GM10248 (cell line): ENCODE data around the gene STAT1.
"Not testable (repeated sequence)": the region's sequence is repeated elsewhere in the genome, so short reads cannot be mapped to it uniquely, and the experiment has no call there.

Source experiments
- CTCF ChIA-PET: fragments of 300-600 bp; sonication (Branson Sonifier 250); formaldehyde crosslinking; extraction: SDS; loops from one replicate; lab custom pipeline; 2021; ENCODE audit warnings: antibody characterized with exemption; lab: Yijun Ruan, JAX
- POLR2A ChIA-PET: fragments of 350-650 bp; sonication (Branson Sonifier 250); formaldehyde crosslinking; extraction: SDS; loops from one replicate; lab custom pipeline; 2020; ENCODE audit warnings: antibody characterized with exemption; lab: Yijun Ruan, JAX
- DNase-seq: peaks from one replicate; pipeline ENCODE4 v3.0.0; 2012; ENCODE audit errors: extremely low spot score
- TF ChIP-seq, protein P1 (sequence below): IDR thresholded peaks from 2 replicates; pipeline ENCODE4 v1.5.1; 2012; ENCODE audit warnings: mild to moderate bottlenecking, low read depth; ENCODE audit errors: extremely low read depth, missing control alignments, control extremely low read depth

STAT1 gene

GRCh38 chr2:190997526-190998113 is 16.4 kb downstream of the STAT1 start:
- DNase-seq, result no peak
- CTCF ChIA-PET, result interaction anchor here (0.9 to 1.5 kb wide), 5 partner anchors 10 to 34 kb away, joined by 3 to 5 read pairs (median 4); partner anchors contain the start of gene STAT1
- POLR2A ChIA-PET, result no interaction called here
- TF ChIP-seq, protein P1, sequence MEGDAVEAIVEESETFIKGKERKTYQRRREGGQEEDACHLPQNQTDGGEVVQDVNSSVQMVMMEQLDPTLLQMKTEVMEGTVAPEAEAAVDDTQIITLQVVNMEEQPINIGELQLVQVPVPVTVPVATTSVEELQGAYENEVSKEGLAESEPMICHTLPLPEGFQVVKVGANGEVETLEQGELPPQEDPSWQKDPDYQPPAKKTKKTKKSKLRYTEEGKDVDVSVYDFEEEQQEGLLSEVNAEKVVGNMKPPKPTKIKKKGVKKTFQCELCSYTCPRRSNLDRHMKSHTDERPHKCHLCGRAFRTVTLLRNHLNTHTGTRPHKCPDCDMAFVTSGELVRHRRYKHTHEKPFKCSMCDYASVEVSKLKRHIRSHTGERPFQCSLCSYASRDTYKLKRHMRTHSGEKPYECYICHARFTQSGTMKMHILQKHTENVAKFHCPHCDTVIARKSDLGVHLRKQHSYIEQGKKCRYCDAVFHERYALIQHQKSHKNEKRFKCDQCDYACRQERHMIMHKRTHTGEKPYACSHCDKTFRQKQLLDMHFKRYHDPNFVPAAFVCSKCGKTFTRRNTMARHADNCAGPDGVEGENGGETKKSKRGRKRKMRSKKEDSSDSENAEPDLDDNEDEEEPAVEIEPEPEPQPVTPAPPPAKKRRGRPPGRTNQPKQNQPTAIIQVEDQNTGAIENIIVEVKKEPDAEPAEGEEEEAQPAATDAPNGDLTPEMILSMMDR, result no peak

DNA sequence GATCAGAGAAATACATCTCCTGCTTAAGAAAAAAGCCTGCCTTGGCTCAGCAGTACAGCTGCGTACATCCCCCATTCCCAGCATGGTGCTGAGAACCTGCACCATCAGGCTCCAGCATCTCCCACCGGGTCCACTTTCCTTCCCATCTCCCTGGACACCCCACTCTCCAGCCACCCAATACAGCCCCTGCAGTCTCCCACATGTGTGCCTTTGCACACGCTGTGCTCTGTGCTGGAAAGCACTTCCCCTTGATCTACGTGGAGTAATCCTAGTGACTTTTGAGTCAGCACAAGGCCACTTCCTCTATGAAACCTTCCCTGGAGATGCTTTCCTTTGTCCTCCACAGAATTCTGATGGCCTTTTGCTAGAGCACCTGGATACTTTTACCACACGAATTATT is 17.0 kb downstream of the STAT1 start:
- POLR2A ChIA-PET, result no interaction called here
- CTCF ChIA-PET, result interaction anchor here (1.1 to 1.5 kb wide), 4 partner anchors 9 to 34 kb away, joined by 3 to 5 read pairs (median 4); no protein-coding TSS in a partner anchor
- DNase-seq, result no peak
- TF ChIP-seq, protein P1, result no peak

- DNase-seq, result no peak
- CTCF ChIA-PET, result interaction anchor here (1.1 to 1.4 kb wide), 2 partner anchors 9 to 33 kb away, joined by 3 to 5 read pairs; no protein-coding TSS in a partner anchor
- TF ChIP-seq, protein P1, result peak; percentile 34
- POLR2A ChIA-PET, result no interaction called here
These were observed 17.5 kb downstream of the STAT1 start for GRCh38 chr2:190996338-190996946.

- CTCF ChIA-PET, DNase-seq: not testable (repeated sequence)
- POLR2A ChIA-PET, result interaction anchor here (1.0 kb wide), 1 partner anchor 17 kb away, joined by 3 read pairs; no protein-coding TSS in a partner anchor
These were observed 18.7 kb downstream of the STAT1 start for GRCh38 chr2:190995315-190995714.

DNA sequence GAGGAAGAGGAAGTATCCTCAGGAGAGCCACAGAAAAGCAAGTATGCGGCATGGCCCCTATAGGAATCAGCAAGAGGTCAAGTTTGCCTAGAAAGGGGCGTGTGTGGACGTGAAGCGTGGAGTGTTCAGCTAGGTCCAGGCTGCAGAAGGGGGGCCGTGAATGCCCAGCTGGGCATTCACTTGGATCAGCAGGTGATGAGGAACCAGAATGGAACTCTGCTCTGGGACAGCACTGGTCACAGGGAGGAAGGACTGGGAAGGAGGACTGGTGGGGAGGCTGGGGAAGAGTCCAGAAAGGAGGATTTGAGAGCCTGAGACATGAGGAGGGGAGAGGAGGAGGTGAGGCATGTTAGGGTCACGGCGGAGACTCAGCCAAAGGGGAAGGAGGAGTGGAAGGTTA is 19.8 kb downstream of the STAT1 start:
- POLR2A ChIA-PET, result no interaction called here
- no peak for DNase-seq
- TF ChIP-seq, protein P1, result no peak
- CTCF ChIA-PET, result interaction anchor here (0.7 to 1.2 kb wide), 2 partner anchors 10 to 12 kb away, joined by 3 read pairs; no protein-coding TSS in a partner anchor

DNA sequence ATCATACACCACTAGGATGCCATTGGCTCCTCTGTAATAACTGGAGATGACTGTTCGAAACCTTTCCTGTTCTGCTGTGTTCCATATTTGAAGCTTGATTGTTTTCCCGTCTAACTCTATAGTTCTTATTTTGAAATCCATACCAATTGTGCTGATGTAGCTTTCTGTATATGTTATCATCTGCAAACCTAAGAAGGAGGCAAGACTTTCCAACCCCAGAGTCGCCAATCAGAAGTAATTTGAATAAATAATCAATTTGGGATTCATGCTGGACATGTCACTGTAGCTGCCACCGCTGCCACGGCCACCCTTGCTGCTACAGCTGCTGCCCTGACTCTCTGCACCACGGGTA is 20.7 kb downstream of the STAT1 start:
- CTCF ChIA-PET, result interaction anchor here (1.2 to 1.5 kb wide), 2 partner anchors 9 kb away, joined by 3 read pairs; no protein-coding TSS in a partner anchor
- TF ChIP-seq, protein P1, result no peak
- no peak for DNase-seq
- POLR2A ChIA-PET, result no interaction called here

DNA sequence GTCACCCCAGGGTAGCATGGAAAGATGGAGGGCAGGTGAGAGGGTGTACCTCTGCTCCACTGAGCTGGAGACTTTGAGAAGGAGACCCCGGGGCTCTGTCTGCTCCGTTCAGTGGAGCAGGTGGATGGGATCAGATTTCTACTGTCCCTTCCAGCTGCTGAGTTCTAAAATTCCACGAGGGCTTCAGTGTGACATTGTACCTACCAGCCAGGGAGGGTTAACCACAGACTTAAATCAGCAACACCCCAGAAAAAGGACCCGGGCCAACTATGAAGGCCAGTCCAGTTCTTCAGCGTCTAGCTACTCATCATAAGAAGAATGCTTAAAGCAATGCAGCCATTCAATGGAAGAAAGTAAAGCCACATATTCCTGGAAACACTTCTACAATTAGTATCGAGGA is 23.8 kb downstream of the STAT1 start:
- POLR2A ChIA-PET, result no interaction called here
- TF ChIP-seq, protein P1, result no peak
- CTCF ChIA-PET, result interaction anchor here (0.7 to 2.1 kb wide), 4 partner anchors 15 to 25 kb away, joined by 3 to 8 read pairs (median 4); no protein-coding TSS in a partner anchor
- no peak for DNase-seq
